ENCODE results near the gene SH3RF1.

Gene SH3RF1

DNA sequence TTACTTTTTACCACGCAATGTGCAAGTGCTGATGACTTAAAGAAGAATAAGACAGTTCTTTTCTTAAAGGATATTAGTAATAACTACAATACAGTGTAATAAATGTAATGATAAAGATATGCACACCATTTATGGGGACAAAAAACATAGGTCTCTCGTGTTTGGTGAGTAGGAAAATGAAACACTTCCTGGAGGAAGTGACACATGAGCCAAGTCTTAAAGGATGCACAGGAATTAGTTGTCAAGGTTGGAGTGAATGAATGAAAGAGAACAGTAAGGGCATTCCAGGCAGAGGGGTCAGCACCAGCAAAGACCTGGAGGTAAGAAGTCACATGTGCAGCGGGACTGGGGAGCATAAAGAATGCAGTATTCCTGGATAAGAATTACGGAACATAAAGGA, 112.7 kb downstream of the SH3RF1 start:
- no peak for DNase-seq

DNA sequence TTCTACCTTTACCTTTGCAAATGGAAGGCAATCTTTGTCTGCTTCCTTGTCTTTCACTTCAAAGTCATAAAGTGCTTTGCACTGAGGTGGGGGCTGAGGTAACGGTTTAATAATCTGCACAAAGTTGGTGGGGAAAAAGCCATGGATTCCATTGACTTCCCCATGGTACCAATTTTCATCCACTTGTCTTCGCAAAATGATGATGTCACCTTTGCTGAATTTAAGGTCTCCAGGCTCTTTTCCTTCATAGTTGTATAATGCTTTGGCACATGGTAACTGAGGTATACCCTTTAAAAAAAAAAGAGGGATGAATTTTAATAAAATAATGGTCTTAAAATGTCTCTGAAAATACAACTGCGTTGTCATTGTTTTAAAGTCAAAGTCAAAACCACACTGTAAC, 114.4 kb downstream of the SH3RF1 start:
- DNase-seq: no peak

DNA sequence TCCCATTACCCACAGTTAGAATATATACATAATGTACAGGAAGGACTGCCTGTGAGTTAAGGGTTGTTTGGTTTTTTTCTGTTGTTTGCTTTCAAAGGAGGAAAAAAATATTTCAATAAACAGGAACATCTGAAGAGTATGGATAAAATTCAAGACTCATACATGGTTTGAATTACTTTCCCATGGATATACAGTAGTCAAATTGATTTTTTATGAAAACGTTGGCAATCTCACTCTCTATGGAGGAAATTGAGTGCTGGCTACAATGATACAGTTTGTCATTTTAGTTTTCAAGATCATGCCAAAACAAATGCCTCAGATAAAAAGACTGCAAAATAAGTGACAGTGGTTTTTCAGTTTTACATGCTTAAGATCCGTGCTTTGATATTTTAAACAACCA, 116.6 kb downstream of the SH3RF1 start:
- no peak for DNase-seq

- no peak for DNase-seq
These were observed 117.2 kb downstream of the SH3RF1 start for GRCh38 chr4:169153481-169154087.

DNA sequence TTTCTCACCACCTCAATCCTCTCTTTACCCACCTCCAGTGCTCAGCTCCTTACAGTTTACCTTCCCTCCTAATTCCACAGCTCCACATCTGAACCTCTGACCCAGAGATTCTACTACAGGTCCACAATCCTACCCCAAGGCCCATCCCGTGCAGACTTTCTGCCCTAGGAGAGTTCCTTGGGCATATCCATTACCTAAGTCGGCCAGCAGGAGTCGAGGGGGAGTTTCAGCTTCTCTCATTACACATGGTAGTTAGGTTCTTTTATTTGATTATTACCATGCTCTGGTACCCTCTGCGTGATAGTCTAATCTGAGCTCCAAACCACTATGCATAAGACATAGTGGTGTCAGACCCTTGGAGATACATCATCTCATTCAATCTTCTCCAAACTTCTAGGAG, 117.9 kb downstream of the SH3RF1 start:
- DNase-seq: no peak

DNA sequence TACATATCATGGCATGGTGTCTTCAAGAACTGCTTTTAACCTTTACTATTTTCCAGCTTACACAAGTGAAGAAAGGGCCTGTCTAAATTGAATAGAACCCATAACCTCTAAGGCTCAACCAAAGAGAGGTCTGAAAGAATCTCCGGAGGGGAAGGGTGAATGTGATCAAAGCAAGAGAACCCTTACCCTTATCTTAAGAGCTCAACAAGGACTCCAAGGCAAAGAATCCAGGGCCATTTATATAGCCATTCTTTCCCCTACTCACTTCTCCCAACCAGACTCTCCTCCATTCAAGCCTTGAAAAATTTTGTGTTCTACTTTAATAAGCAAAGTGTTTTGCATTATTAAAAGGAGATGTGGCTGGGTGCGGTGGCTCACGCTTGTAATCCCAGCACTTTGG, 118.7 kb downstream of the SH3RF1 start:
- no peak for DNase-seq

GRCh38 chr4:169151671-169152070, 119.1 kb downstream of the SH3RF1 start:
- no peak for DNase-seq

- DNase-seq: no peak
These were observed 120.0 kb downstream of the SH3RF1 start for GRCh38 chr4:169150806-169151205.

GRCh38 chr4:169148885-169149284, 121.9 kb downstream of the SH3RF1 start:
- no peak for DNase-seq

- DNase-seq: no peak
These were observed 123.6 kb downstream of the SH3RF1 start for GRCh38 chr4:169147191-169147590.

GRCh38 chr4:169144061-169144600, 126.6 kb downstream of the SH3RF1 start:
- no peak for DNase-seq

DNA sequence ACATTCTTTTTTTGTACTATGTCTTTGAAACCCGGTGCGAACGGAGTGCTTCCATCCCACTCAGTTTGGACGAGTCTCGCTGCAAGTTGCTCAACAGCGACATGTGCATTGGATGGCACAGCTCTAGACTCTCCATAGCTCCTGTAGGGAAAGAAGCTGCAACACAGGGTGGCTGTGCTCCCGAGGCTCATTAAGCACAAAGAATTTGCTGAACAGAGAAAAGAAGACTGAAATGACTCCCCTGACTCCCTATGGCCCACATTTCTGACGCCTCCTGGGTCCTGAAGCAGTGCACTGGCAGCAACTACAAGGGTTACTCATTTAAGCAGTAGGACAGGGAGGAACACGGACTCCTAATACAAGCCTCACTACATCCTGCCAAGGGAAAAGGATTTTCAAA, 127.4 kb downstream of the SH3RF1 start:
- DNase-seq: no peak

- peak; percentile 4 for DNase-seq
These were observed 127.8 kb downstream of the SH3RF1 start for GRCh38 chr4:169142906-169143305.

- DNase-seq: no peak
These were observed 128.4 kb downstream of the SH3RF1 start for GRCh38 chr4:169142391-169142790.

- DNase-seq: no peak
These were observed 131.7 kb downstream of the SH3RF1 start for GRCh38 chr4:169139021-169139420.

GRCh38 chr4:169137558-169137920, 133.2 kb downstream of the SH3RF1 start:
- no peak for DNase-seq

DNA sequence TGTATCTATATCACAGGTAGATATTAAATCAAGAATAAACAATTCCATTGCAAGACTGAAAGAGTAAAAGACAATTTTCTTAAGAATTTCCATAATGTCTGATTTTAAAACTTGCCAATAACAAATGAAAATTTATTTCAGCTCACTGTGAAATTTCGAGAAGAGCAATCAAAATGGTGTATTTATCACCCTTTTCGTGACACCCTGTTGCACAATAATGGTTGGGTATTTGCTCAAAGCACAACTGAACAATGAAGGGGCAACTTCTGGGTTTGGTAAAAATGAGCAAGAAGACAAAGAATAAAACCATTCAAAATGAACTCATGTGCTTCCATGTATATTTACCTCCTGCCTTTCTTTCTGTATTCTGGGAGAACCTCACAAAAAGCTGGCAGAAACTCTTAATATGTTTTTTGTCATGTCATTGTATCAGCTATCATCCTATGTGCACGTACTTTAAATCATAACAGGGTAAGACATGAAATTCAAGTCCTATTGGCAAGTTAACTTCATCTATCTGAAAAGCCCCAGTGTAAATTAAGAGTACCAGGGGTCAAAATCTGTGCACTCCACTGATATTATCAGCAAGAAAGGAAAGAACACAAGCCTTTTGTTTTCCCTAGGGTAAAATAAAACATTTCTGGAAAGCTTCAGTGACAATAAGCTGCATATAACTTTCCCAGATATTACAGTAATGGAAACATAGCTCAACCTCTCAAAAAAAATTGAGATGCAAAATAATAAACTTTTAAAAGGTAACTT, 133.8 kb downstream of the SH3RF1 start:
- DNase-seq: no peak

DNA sequence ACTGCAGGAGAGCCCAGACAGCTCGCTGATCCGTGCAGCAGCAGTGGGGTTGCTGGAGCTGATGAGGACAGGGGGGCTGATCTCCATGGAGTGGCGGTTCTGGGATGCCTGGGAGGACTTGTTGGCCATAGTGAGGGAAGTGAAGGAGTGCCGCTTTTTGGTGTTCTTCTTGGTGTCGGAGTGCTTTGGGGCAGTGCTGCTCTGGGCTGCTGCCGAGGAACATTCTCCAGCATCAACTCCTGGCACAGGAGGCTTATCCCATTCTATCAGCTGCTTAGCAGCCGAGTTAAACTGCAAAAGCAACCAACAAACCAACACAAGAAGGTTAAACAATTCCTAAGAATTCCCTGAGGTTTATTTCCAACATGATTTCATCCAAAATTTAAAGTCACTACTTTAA, 134.4 kb downstream of the SH3RF1 start:
- DNase-seq: no peak

DNA sequence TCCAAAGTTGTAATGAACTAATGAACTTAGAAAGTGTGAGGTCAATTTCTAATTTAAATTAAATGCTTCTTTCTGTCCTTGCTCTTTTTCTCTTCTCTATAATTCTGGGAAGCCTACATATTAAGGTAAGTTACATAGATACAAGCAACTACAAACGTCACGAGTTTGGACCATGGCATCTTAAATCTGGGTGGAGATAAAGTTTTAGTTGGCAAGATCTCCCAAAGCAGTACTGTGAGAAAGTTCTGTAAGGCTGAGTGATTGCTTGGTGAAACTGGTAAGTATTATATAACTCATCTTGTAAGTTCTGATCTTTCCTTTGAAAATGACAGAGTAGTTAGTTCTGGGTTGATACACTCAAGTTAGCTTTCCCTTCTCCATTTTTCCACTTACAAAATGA, 135.0 kb downstream of the SH3RF1 start:
- no peak for DNase-seq

DNA sequence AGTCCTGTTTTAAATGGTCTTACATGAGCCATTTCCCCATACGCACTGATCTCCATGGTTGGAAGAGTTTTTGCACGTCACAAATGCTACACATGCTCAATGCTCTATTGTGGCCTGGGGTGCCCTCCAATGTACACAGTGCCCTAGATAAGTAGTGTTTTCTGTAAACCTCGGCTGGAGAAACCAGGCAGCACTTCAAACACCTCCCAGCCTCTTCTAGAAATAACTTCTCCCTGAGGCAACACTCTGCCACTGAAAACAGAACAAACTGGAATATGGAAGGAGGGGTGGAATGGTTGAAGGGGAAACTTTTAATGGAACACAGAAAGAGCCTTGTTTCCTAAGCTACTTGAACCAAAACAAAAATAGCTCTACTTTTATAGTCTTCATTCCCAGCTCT, 136.8 kb downstream of the SH3RF1 start:
- peak; percentile 15 for DNase-seq

- no peak for DNase-seq
These were observed 138.0 kb downstream of the SH3RF1 start for GRCh38 chr4:169132561-169133305.

DNA sequence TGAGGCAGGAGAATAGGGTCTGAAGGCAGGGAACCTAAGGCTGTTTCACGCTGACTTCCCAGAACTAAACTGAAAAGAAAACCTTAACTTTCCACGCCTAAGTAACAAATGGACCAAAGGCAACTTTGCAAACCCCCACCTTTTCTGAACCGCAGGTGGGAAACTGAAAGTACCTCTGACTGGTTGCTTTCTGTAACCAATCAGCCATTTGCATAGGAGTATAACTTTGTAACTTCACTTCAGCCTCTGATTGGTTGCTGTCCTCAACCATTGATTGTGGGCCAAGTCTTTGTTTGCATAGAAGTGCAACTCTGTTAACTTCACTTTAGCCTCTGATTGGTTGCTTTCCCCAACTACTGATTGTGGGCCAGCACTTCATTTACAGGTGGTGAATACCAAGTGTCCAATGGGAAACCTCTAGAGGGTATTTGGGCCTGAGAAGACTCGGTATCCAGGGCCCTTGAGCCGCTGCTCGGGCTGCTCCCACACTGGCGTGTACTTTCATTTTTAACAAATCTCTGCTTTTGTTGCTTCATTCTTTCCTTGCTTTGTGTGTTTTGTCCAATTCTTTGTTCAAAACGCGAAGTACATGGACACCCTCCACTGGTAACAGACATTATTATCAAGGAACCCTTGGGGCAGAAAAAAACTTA, 139.1 kb downstream of the SH3RF1 start:
- DNase-seq: no peak

- no peak for DNase-seq
These were observed 141.9 kb downstream of the SH3RF1 start for GRCh38 chr4:169128902-169129301.

All from NCI-H2029 treated with DMSO at 0.1 percent for 48 hours (cell line).